ENCODE results near the gene UBE2M. TPM values are rescaled to one million over a fixed set of nuclear protein-coding genes. Genes with fewer than 3 reads are reported as not detected.
A peak's percentile ranks its signal among the peaks of the same experiment; 100 is the strongest.

UBE2M gene
- polyA plus RNA-seq, 1 donor (not counting 4 experiments of a cell fraction or from before 2014, with no cell fraction given): 82.6 TPM

GRCh38 chr19:58545286-58546018, 13.0 kb downstream of the UBE2M start:
- H3K4me3 ChIP-seq (ENCODE audit: control insufficient read depth in 2 of 3, extremely low read depth in 1 of 3, insufficient read depth in 2 of 3, low read depth in 1 of 3, low read length in 3 of 3): peak overlapping the region; percentile 65 to 93 (median 83)
- peak overlapping the region; percentile 97 for H3K4me2 ChIP-seq (ENCODE audit: control insufficient read depth, extremely low read depth, insufficient read depth, low read depth, low read length)
- FAIRE-seq (no peak), DNase-seq (ENCODE audit: low read depth, low spot score) (no peak)
- H3K27me3 ChIP-seq (ENCODE audit: control insufficient read depth, extremely low read depth, insufficient read depth, low read length): no peaks in the 10 kb centered on the region
- H3K9ac ChIP-seq (ENCODE audit: control insufficient read depth, extremely low read depth, insufficient read depth, low read length): peak overlapping the region; percentile 89
- H3K4me1 ChIP-seq (ENCODE audit: control insufficient read depth, extremely low read depth, insufficient read depth, low read length): peaks cover 16% of the 10 kb centered on the region
- dilution Hi-C loops (cut with MboI; ENCODE audit: extremely low pct_ligation_motif_present, low sequenced_read_pairs): no loop called here
- peaks cover 9% of the 10 kb centered on the region for H3K9me1 ChIP-seq (ENCODE audit: control insufficient read depth, extremely low read depth, insufficient read depth, low read length)
- TF ChIP-seq EZH2 (IDR thresholded peaks at IDR 0.05; ENCODE audit: low read length) (no peak), CTCF (optimal IDR thresholded peaks at IDR 0.05 in 1 of 3, IDR thresholded peaks at IDR 0.05 in 1 of 3, conservative IDR thresholded peaks at IDR 0.05 in 1 of 3; ENCODE audit: extremely low read depth in 1 of 3, insufficient read depth in 2 of 3, low read length in 3 of 3) (no peak)
- H3K36me3 ChIP-seq (ENCODE audit: control insufficient read depth in 2 of 2, extremely low read depth in 1 of 2, insufficient read depth in 2 of 2, low read length in 2 of 2): peaks cover 37 to 47% of the 10 kb centered on the region in 2 experiments
- peaks cover 47% of the 10 kb centered on the region for H4K20me1 ChIP-seq (ENCODE audit: control insufficient read depth, extremely low read depth, insufficient read depth, low read length)
- H2AFZ ChIP-seq (ENCODE audit: control insufficient read depth, low read length): no peak overlapping the region
- no peaks in the 10 kb centered on the region for H3K9me3 ChIP-seq (ENCODE audit: control insufficient read depth, low read depth, low read length)
- peaks cover 58% of the 10 kb centered on the region for H3K79me2 ChIP-seq (ENCODE audit: control insufficient read depth, insufficient read depth, low read length)
- peak overlapping the region; percentile 89 for H3K27ac ChIP-seq (ENCODE audit: control insufficient read depth, insufficient read depth, low read length)

- Histone ChIP-seq H3K9me1 (ENCODE audit: control insufficient read depth, extremely low read depth, insufficient read depth, low read length) (peaks cover 9% of the 10 kb centered on the region), H3K27me3 (ENCODE audit: control insufficient read depth, extremely low read depth, insufficient read depth, low read length) (no peaks in the 10 kb centered on the region), H3K9ac (ENCODE audit: control insufficient read depth, extremely low read depth, insufficient read depth, low read length) (peak overlapping the region; percentile 89), H3K9me3 (ENCODE audit: control insufficient read depth, low read depth, low read length) (no peaks in the 10 kb centered on the region), H3K36me3 (ENCODE audit: control insufficient read depth in 2 of 2, extremely low read depth in 1 of 2, insufficient read depth in 2 of 2, low read length in 2 of 2) (peaks cover 30 to 40% of the 10 kb centered on the region in 2 experiments), H3K79me2 (ENCODE audit: control insufficient read depth, insufficient read depth, low read length) (peaks cover 51% of the 10 kb centered on the region), H3K27ac (ENCODE audit: control insufficient read depth, insufficient read depth, low read length) (peak overlapping the region; percentile 89), H3K4me1 (ENCODE audit: control insufficient read depth, extremely low read depth, insufficient read depth, low read length) (peaks cover 16% of the 10 kb centered on the region), H3K4me3 (ENCODE audit: control insufficient read depth in 2 of 3, extremely low read depth in 1 of 3, insufficient read depth in 2 of 3, low read depth in 1 of 3, low read length in 3 of 3) (peak overlapping the region; percentile 65 to 93 (median 83)), H2AFZ (ENCODE audit: control insufficient read depth, low read length) (no peak overlapping the region), H3K4me2 (ENCODE audit: control insufficient read depth, extremely low read depth, insufficient read depth, low read depth, low read length) (peak overlapping the region; percentile 97), H4K20me1 (ENCODE audit: control insufficient read depth, extremely low read depth, insufficient read depth, low read length) (peaks cover 41% of the 10 kb centered on the region)
- no peak for FAIRE-seq
- no peak for TF ChIP-seq EZH2 (IDR thresholded peaks at IDR 0.05; ENCODE audit: low read length)
- TF ChIP-seq CTCF (optimal IDR thresholded peaks at IDR 0.05 in 1 of 3, IDR thresholded peaks at IDR 0.05 in 1 of 3, conservative IDR thresholded peaks at IDR 0.05 in 1 of 3; ENCODE audit: extremely low read depth in 1 of 3, insufficient read depth in 2 of 3, low read length in 3 of 3): no peak
- dilution Hi-C loops (cut with MboI; ENCODE audit: extremely low pct_ligation_motif_present, low sequenced_read_pairs): no loop called here
- DNase-seq (ENCODE audit: low read depth, low spot score): no peak
Measured at GRCh38 chr19:58544591-58545285, 13.7 kb downstream of the UBE2M start.

Measured in keratinocyte (primary cell).